SK-N-SH (cell line): ENCODE results near the gene ZRANB3.

Experiments
- CTCF ChIP-seq: fragments of 200-600 bp; sonication (generic); IDR thresholded peaks from 2 replicates; pipeline ENCODE4 v1.6.1; 2017; ENCODE audit warnings: antibody characterized with exemption, mild to moderate bottlenecking, moderate library complexity
- ELF1 ChIP-seq: IDR thresholded peaks from 2 replicates; pipeline ENCODE4 v1.4.0; 2012
- EZH2phosphoT487 ChIP-seq: fragments of 200-600 bp; sonication (generic); IDR thresholded peaks from 2 replicates; pipeline ENCODE4 v1.6.1; 2017; ENCODE audit warnings: low read depth, mixed run types, mild to moderate bottlenecking, antibody characterized with exemption, moderate library complexity, borderline replicate concordance
- GABPA ChIP-seq: IDR thresholded peaks from 2 replicates; pipeline ENCODE4 v1.4.0; 2012; ENCODE audit warnings: low read depth, mild to moderate bottlenecking
- GATA2 ChIP-seq: sonication (generic); formaldehyde crosslinking; IDR thresholded peaks from 2 replicates; pipeline ENCODE4 v1.5.0; 2020; ENCODE audit warnings: mild to moderate bottlenecking, missing genetic modification reagents
- POLR2AphosphoS5 ChIP-seq: IDR thresholded peaks from 2 replicates; pipeline ENCODE4 v1.6.1; 2012; ENCODE audit warnings: low read depth, low read length

GRCh38 chr2:135203944-135204343 lies 327.1 kb downstream of the ZRANB3 start:
- TF ChIP-seq CTCF = no peak
- TF ChIP-seq GABPA = no peak
- no peak for TF ChIP-seq POLR2AphosphoS5
- no peak for TF ChIP-seq ELF1
- no peak for TF ChIP-seq GATA2
- no peak for TF ChIP-seq EZH2phosphoT487
